Measurements from ENCODE around the gene IGFLR1. TPM values are rescaled to one million over a fixed set of nuclear protein-coding genes. Genes with fewer than 3 reads are reported as not detected.

IGFLR1 gene
- total and polyA plus RNA-seq, 2 donors (not counting 3 experiments of a cell fraction or from before 2014, with no cell fraction given): 2.6 to 7.6 TPM

- no peaks in the 10 kb centered on the region for H4K20me1 ChIP-seq (replicated peaks; ENCODE audit: control insufficient read depth, extremely low read depth, insufficient read depth, low read length)
- no peaks in the 10 kb centered on the region for H3K9me1 ChIP-seq (replicated peaks; ENCODE audit: control insufficient read depth, extremely low read depth, insufficient read depth, low read length)
- BruUV-seq (replicated peaks): no TSS peak
- no peak overlapping the region for H3K4me2 ChIP-seq (ENCODE audit: insufficient read depth, low read length)
- H2AFZ ChIP-seq (ENCODE audit: low read depth, low read length): no peak overlapping the region
- H3K79me2 ChIP-seq (ENCODE audit: control insufficient read depth, insufficient read depth, low read length): no peaks in the 10 kb centered on the region
- no peaks in the 10 kb centered on the region for H3K36me3 ChIP-seq (ENCODE audit: control insufficient read depth in 2 of 2, extremely low read depth in 1 of 2, insufficient read depth in 2 of 2, low read length in 2 of 2)
- H3K4me3 ChIP-seq (replicated peaks in 1 of 3; ENCODE audit: insufficient read depth in 1 of 3, low read depth in 1 of 3, low read length in 3 of 3): no peak overlapping the region
- no peak for DNase-seq (ENCODE audit: low read depth, low spot score)
- TF ChIP-seq FOS (IDR thresholded peaks at IDR 0.05; ENCODE audit: borderline replicate concordance, insufficient read depth, low read length) (no peak), GATA2 (IDR thresholded peaks at IDR 0.05; ENCODE audit: insufficient read depth, insufficient read length, low read depth, low read length) (no peak), MAX (IDR thresholded peaks at IDR 0.05; ENCODE audit: insufficient read depth, insufficient read length) (no peak), CTCF (IDR thresholded peaks at IDR 0.05; ENCODE audit: extremely low read depth in 1 of 2, insufficient read depth in 1 of 2, low read depth in 1 of 2, low read length in 2 of 2) (no peak), JUN (IDR thresholded peaks at IDR 0.05; ENCODE audit: borderline replicate concordance, insufficient read depth, insufficient read length, low read depth) (no peak), EZH2 (IDR thresholded peaks at IDR 0.05; ENCODE audit: borderline replicate concordance, low read depth, low read length, severe bottlenecking) (no peak), POLR2AphosphoS5 (IDR thresholded peaks at IDR 0.05; ENCODE audit: insufficient read depth, low read depth, low read length) (no peak), MYC (IDR thresholded peaks at IDR 0.05; ENCODE audit: low read depth, low read length) (no peak), POLR2A (IDR thresholded peaks at IDR 0.05; ENCODE audit: low read depth, low read length) (no peak)
- no peaks in the 10 kb centered on the region for H3K27me3 ChIP-seq (ENCODE audit: control insufficient read depth in 2 of 2, insufficient read depth in 2 of 2, low read length in 2 of 2)
- CTCF ChIA-PET: interaction anchor here (0.9 to 1.4 kb wide), 3 partner anchors 9 to 17 kb away, joined by 3 to 5 read pairs (median 4); no protein-coding TSS in a partner anchor
- H3K4me1 ChIP-seq (ENCODE audit: control insufficient read depth, extremely low read depth, insufficient read depth, low read length): peaks cover 3% of the 10 kb centered on the region
- POLR2A ChIA-PET: no interaction called here
- FAIRE-seq: no peak
- intact Hi-C loops (cut with micrococcal nuclease): no loop called here
- no peak overlapping the region for H3K9ac ChIP-seq (replicated peaks; ENCODE audit: extremely low read depth, insufficient read depth, low read length)
- H3K27ac ChIP-seq (ENCODE audit: insufficient read depth, low read depth, low read length): no peak overlapping the region
- H3K9me3 ChIP-seq (replicated peaks; ENCODE audit: control insufficient read depth, insufficient read depth, low read length): no peaks in the 10 kb centered on the region
- dilution Hi-C loops (cut with MboI; ENCODE audit: extremely low pct_ligation_motif_present, low sequenced_read_pairs): no loop called here
Observed at GRCh38 chr19:35710784-35711723, 31.2 kb downstream of the IGFLR1 start.
